WI38 (cell line): ENCODE data around the gene DND1.
A peak's percentile ranks its signal among the peaks of the same experiment; 100 is the strongest.
"Not testable (repeated sequence)": the region's sequence is repeated elsewhere in the genome, so short reads cannot be mapped to it uniquely, and the experiment has no call there.

Source experiments
- H3K4me3 ChIP-seq: 2 replicates; pipeline ENCODE4 v1.5.1; 2011; ENCODE audit warnings: low read depth, mild to moderate bottlenecking, control low read depth, low read length
- CTCF ChIP-seq: IDR thresholded peaks from 2 replicates; pipeline ENCODE4 v1.5.1; 2012; ENCODE audit warnings: low read depth, mild to moderate bottlenecking, control low read depth, low read length

DND1 gene

DNA sequence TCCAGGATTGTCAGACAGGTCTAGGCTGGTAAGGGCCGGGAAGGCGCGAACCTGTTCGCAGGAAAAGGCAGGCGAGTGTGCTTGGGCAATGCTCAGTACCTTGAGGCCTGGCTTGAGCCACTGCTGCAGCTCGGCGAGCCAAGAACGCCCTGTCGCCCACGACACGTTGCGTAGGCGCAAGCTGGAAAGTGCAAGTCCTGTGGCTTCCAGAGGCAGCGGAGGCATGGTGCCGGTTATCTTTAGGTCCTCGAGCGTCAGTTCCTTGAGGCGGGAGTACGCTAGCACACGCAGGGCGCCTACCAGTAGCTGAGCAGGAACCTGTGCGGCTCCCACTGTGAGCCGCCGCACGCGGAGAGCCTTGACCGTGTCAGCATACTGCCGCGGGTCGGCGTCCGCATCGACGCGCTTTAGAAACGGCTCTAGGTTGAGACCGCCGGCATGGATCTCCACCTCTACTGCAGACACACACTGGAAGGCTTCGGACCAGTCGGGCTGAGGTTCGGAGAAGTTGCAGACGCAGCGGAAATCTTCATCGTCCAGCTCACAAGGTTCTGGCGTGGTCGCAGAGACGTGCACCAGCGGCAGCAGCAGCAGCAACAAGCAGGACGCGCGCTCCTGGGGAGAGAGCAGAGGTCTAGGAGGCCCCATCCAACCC, 40.9 kb downstream of the DND1 start:
- no peak for TF ChIP-seq CTCF
- H3K4me3 ChIP-seq, result peak overlapping the region; percentile 54

DNA sequence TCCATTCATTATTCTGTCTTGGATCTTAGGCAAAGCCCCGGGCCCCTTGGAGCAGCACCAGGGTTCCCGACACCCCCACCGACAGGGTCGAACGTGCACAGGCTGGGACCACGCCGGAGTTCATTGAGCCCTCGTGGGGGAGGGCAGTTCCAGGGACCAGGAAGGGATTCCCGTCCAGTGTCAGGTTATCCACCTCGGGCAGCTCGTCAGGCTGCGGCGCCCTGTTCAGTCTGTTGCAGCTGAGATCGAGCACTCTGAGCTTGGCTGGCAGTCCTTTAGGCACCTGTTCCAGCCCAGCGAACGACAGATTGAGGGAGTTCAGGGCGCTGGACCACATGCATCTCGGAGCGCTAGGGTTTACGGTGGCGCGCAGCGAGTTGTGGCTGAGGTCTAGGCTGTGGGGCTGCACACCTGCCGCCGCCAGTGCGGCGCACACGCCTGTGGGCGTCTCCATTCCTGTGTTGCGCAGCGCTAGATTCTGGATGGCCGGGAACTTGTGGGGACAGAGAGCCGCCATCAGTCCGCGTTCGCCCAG, 41.5 kb downstream of the DND1 start:
- peak overlapping the region; percentile 54 for H3K4me3 ChIP-seq
- TF ChIP-seq CTCF, result no peak

GRCh38 chr5:140631036-140631417, 42.3 kb downstream of the DND1 start:
- no peak overlapping the region for H3K4me3 ChIP-seq
- TF ChIP-seq CTCF, result no peak

DNA sequence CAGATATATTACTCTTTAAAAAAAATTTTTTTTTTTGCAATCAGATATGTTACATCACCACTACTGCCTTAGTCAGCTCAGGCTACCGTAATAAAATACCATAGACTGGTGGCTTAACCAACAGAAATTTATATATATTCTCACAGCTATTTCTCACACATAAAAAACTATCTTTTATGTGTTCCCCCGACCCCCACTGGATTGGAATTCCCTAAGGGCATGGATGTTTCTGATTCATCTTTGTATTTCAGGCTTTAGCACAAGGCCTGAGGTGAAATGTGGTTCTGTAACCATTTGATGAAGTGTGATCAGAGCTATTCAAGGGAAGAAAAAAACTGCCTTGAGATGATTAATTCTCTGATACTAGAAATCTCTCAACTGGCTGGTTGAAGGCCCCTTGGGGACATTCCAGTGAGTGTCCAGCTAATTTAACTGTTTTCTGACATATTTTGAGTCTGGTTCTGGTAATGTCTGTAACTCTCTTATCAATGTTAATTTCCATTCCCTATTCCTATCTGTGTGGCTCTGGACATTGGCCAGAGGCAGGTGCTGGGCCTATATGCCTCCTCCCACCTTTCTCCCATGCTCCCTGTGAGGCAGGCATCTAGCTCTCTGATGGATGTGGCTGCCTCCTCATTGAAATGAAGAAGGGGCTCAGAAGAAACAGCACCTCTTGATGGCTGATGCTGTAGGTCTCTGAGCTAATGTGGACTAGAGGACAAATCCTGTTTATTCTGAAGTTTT, 42.9 kb downstream of the DND1 start:
- H3K4me3 ChIP-seq, result no peak overlapping the region
- no peak for TF ChIP-seq CTCF

- no peak for TF ChIP-seq CTCF
- H3K4me3 ChIP-seq, result no peak overlapping the region
Measured at GRCh38 chr5:140628711-140629110, 44.7 kb downstream of the DND1 start.

DNA sequence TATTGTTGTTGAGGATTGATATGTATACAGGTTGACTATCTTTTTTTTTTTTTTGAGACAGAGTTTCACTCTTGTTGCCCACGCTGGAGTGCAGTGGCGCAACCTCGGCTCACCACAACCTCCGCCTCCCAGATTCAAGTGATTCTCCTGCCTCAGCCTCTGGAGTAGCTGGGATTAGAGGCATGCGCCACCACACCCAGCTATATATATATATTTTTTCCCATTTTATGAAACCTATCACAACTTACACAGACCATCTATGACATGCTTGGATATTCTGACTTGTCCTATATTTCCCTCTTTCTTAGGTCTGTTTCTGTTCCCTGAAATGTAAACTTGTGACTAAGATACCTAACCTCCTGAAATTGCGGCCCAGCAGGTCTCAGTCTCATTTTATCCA, 45.4 kb downstream of the DND1 start:
- TF ChIP-seq CTCF, result no peak
- H3K4me3 ChIP-seq, result no peak overlapping the region

DNA sequence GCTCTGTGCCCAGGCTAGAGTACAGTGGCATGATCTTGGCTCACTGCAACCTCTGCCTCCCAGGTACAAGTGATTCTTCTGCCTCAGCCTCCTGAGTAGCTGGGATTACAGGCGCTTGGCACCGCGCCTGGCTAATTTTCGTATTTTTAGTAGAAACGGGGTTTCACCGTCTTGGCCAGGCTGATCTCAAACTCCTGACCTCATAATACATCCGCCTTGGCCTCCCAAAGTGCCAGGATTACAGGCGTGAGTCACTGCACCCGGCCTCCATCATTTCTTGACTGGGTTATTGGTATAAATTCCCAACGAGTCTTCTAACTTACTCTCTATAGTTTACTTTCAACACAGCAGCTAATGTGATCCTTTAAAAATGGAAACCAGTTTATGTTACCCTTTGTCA, 48.5 kb downstream of the DND1 start:
- H3K4me3 ChIP-seq, result not testable (repeated sequence)

DNA sequence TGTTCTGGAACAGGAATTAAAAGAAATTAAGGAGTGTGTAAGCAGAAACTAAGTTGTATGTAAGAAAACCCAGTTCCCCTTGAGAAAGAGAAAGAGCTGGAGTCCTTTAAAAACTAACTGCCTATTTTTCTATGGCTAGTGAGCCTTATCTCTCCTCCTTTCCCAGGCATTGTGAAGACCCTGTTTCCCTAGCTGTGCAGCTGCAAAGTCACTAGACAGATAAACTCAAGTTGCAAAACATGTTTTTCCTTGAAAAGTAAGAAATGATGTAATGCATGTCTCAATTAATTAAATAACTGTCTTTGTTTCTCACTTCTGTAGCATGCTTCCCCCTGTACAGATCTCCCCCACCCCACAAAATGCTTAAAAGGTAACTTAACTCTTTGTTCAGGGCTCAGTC, 50.3 kb downstream of the DND1 start:
- H3K4me3 ChIP-seq, result not testable (repeated sequence)
